H1 (cell line): ENCODE results near the gene AZGP1. TPM values are rescaled to one million over a fixed set of nuclear protein-coding genes. Genes with fewer than 3 reads are reported as not detected.

Experiments
- CTCF ChIA-PET: fragments of 300-600 bp; sonication (Branson Sonifier 250); formaldehyde crosslinking; loops from one replicate; lab custom pipeline; 2021; ENCODE audit not compliant: partially characterized antibody; lab: Charles Lee
- POLR2A ChIA-PET: fragments of 300-600 bp; sonication (Branson Sonifier 250); formaldehyde crosslinking; loops from one replicate; lab custom pipeline; 2021; ENCODE audit warnings: inconsistent platforms; ENCODE audit not compliant: partially characterized antibody; lab: Charles Lee
- DNase-seq, 2 experiments: peaks; one replicate each; pipeline versions ENCODE4 v3.0.0 to v3.0.0-alpha.2; 2010 to 2022; ENCODE audit warnings: low spot score in 2 of 2, low read depth in 1 of 2, mixed read lengths in 1 of 2
- FAIRE-seq: peaks from 2 replicates; lab custom pipeline; 2011; peaks lifted over from hg19 to GRCh38; lab: Jason Lieb, UNC
- H2AFZ ChIP-seq: 2 replicates; pipeline ENCODE4 v1.8.1; 2012; ENCODE audit warnings: low read length, inconsistent platforms
- H2AK5ac ChIP-seq: 2 replicates; pipeline ENCODE4 v1.6.1; 2013; ENCODE audit warnings: low read depth, low read length
- H2BK120ac ChIP-seq: replicated peaks from 2 replicates; pipeline ENCODE3; 2013; ENCODE audit warnings: low read depth, low read length, inconsistent platforms
- H2BK12ac ChIP-seq: 2 replicates; pipeline ENCODE4 v1.6.1; 2013; ENCODE audit warnings: low read depth, low read length
- H2BK15ac ChIP-seq: 2 replicates; pipeline ENCODE4 v1.6.1; 2013; ENCODE audit warnings: low read length
- H2BK20ac ChIP-seq: 2 replicates; pipeline ENCODE4 v1.6.1; 2013; ENCODE audit warnings: low read length
- H2BK5ac ChIP-seq: 2 replicates; pipeline ENCODE4 v1.6.1; 2013; ENCODE audit warnings: low read depth, low read length
- H3K14ac ChIP-seq: 2 replicates; pipeline ENCODE4 v1.6.1; 2013; ENCODE audit warnings: inconsistent platforms; ENCODE audit not compliant: insufficient read length
- H3K18ac ChIP-seq: 2 replicates; pipeline ENCODE4 v1.6.1; 2013; ENCODE audit warnings: low read length; ENCODE audit errors: extremely low read depth
- H3K23ac ChIP-seq: 2 replicates; pipeline ENCODE4 v1.6.1; 2013; ENCODE audit warnings: inconsistent platforms; ENCODE audit not compliant: insufficient read length
- H3K23me2 ChIP-seq: 2 replicates; pipeline ENCODE4 v1.6.1; 2013; ENCODE audit warnings: low read depth, low read length
- H3K27ac ChIP-seq: 2 replicates; pipeline ENCODE4 v1.6.1; 2011; ENCODE audit warnings: low read depth, low read length, inconsistent platforms
- H3K27me3 ChIP-seq, 4 experiments: replicated peaks in 1 of 4; 1 replicate in 1 of 4; 2 replicates in 3 of 4; pipeline versions ENCODE4 v1.6.1 to v1.8.1; 2011 to 2013; ENCODE audit warnings: low read length in 3 of 4, mild to moderate bottlenecking in 3 of 4, inconsistent platforms in 2 of 4, mixed read lengths in 2 of 4, moderate library complexity in 1 of 4; ENCODE audit not compliant: control insufficient read depth in 3 of 4, insufficient read depth in 3 of 4; ENCODE audit errors: extremely low read depth in 1 of 4
- H3K36me3 ChIP-seq, 4 experiments: 2 replicates each; pipeline versions ENCODE4 v1.6.1 to v1.8.1; 2011 to 2013; ENCODE audit warnings: mild to moderate bottlenecking in 4 of 4, low read length in 3 of 4, moderate library complexity in 2 of 4, control low read depth in 1 of 4, inconsistent platforms in 1 of 4; ENCODE audit not compliant: insufficient read depth in 4 of 4, control insufficient read depth in 2 of 4
- H3K4ac ChIP-seq: replicated peaks from 2 replicates; pipeline ENCODE3; 2013; ENCODE audit warnings: low read length, low read depth, mixed read lengths, inconsistent platforms; ENCODE audit not compliant: insufficient read length
- H3K4me1 ChIP-seq, 4 experiments: replicated peaks in 1 of 4; 1 replicate in 1 of 4; 2 replicates in 3 of 4; pipeline versions ENCODE4 v1.6.1 to v1.8.1; 2011 to 2013; ENCODE audit warnings: low read length in 3 of 4, inconsistent platforms in 2 of 4, mixed read lengths in 1 of 4; ENCODE audit not compliant: insufficient read depth in 4 of 4, control insufficient read depth in 3 of 4
- H3K4me2 ChIP-seq, 2 experiments: 2 replicates each; pipeline versions ENCODE4 v1.6.1 to v1.8.1; 2011 to 2013; ENCODE audit warnings: low read depth in 2 of 2, low read length in 2 of 2, control low read depth in 1 of 2, inconsistent platforms in 1 of 2, mild to moderate bottlenecking in 1 of 2; ENCODE audit not compliant: insufficient read depth in 1 of 2
- H3K4me3 ChIP-seq, 4 experiments: fragments of 200-600, 300-600 bp in 1 of 4; sonication (generic), shearing (Covaris generic), sonication (Bioruptor Twin) in 1 of 4; 2 replicates each; pipeline versions ENCODE4 v1.5.1 to v1.8.1; 2011 to 2016; ENCODE audit warnings: low read length in 4 of 4, low read depth in 3 of 4, control low read depth in 2 of 4, inconsistent platforms in 2 of 4, mild to moderate bottlenecking in 2 of 4, mixed read lengths in 1 of 4, moderate library complexity in 1 of 4; ENCODE audit not compliant: insufficient read depth in 2 of 4; ENCODE audit errors: extremely low read depth in 1 of 4
- H3K56ac ChIP-seq: replicated peaks from 2 replicates; pipeline ENCODE3; 2013; ENCODE audit warnings: low read depth, mild to moderate bottlenecking, mixed read lengths, low read length, inconsistent platforms; ENCODE audit not compliant: insufficient read length
- H3K79me1 ChIP-seq: 2 replicates; pipeline ENCODE4 v1.6.1; 2013; ENCODE audit warnings: low read depth, low read length, control low read depth
- H3K79me2 ChIP-seq, 2 experiments: 2 replicates each; pipeline versions ENCODE4 v1.6.1 to v1.8.1; 2012 to 2013; ENCODE audit warnings: low read length in 2 of 2, mild to moderate bottlenecking in 2 of 2, inconsistent platforms in 1 of 2; ENCODE audit not compliant: insufficient read depth in 2 of 2, control insufficient read depth in 1 of 2
- H3K9ac ChIP-seq, 4 experiments: replicated peaks in 1 of 4; 1 replicate in 1 of 4; 2 replicates in 3 of 4; pipeline versions ENCODE4 v1.6.1 to v1.8.1; 2011 to 2013; ENCODE audit warnings: low read depth in 3 of 4, low read length in 3 of 4, control low read depth in 2 of 4, mild to moderate bottlenecking in 2 of 4, moderate library complexity in 2 of 4, inconsistent platforms in 1 of 4; ENCODE audit errors: extremely low read depth in 1 of 4
- H3K9me3 ChIP-seq, 2 experiments: 2 replicates each; pipeline versions ENCODE4 v1.6.1 to v1.8.1; 2012 to 2013; ENCODE audit warnings: mild to moderate bottlenecking in 2 of 2, moderate library complexity in 2 of 2, control low read depth in 1 of 2, inconsistent platforms in 1 of 2, low read depth in 1 of 2, low read length in 1 of 2, mixed read lengths in 1 of 2; ENCODE audit not compliant: insufficient read depth in 2 of 2
- H4K20me1 ChIP-seq, 2 experiments: replicated peaks in 1 of 2; 2 replicates each; pipeline versions ENCODE3 to v1.8.1; 2011 to 2013; ENCODE audit warnings: inconsistent platforms in 2 of 2, low read length in 2 of 2, mild to moderate bottlenecking in 1 of 2; ENCODE audit not compliant: insufficient read depth in 2 of 2, control insufficient read depth in 1 of 2
- H4K5ac ChIP-seq: 2 replicates; pipeline ENCODE4 v1.6.1; 2013; ENCODE audit warnings: low read length, low read depth, mixed read lengths, inconsistent platforms; ENCODE audit not compliant: insufficient read length
- H4K8ac ChIP-seq: 2 replicates; pipeline ENCODE4 v1.8.0; 2013; ENCODE audit warnings: mild to moderate bottlenecking, moderate library complexity, low read length, inconsistent platforms; ENCODE audit not compliant: insufficient read depth; ENCODE audit errors: extremely low read depth
- H4K91ac ChIP-seq: replicated peaks from 2 replicates; pipeline ENCODE3; 2013; ENCODE audit warnings: low read length, mixed read lengths, inconsistent platforms; ENCODE audit not compliant: insufficient read length
- ASH2L ChIP-seq: fragments of 200-600, 300-600 bp; sonication (generic); IDR thresholded peaks from one replicate; pipeline ENCODE4 v1.7.1; 2017; ENCODE audit warnings: low read length
- CTBP2 ChIP-seq: IDR thresholded peaks from 2 replicates; pipeline ENCODE4 v1.7.0; 2011; ENCODE audit warnings: borderline replicate concordance, mild to moderate bottlenecking, moderate library complexity, mixed read lengths, low read length; ENCODE audit not compliant: insufficient read depth, insufficient read length
- FOSL1 ChIP-seq: IDR thresholded peaks from 2 replicates; pipeline ENCODE4 v1.6.1; 2011; ENCODE audit warnings: mild to moderate bottlenecking, low read depth, low read length, moderate library complexity; ENCODE audit not compliant: insufficient read depth
- GTF2F1 ChIP-seq: IDR thresholded peaks from 2 replicates; pipeline ENCODE4 v1.6.1; 2012; ENCODE audit warnings: low read depth, low read length, improper control_type of control experiment, borderline replicate concordance
- POLR2A ChIP-seq, 2 experiments: IDR thresholded peaks; 1 replicate in 1 of 2; 2 replicates in 1 of 2; pipeline ENCODE4 v1.6.1; 2011; ENCODE audit warnings: low read depth in 2 of 2, low read length in 2 of 2, mild to moderate bottlenecking in 2 of 2; ENCODE audit errors: control extremely low read depth in 1 of 2
- TAF7 ChIP-seq: optimal IDR thresholded peaks from 2 replicates; pipeline ENCODE3; 2011; ENCODE audit warnings: low read depth, mild to moderate bottlenecking, inconsistent platforms, low read length, moderate library complexity, borderline replicate concordance
- TBP ChIP-seq: IDR thresholded peaks from 2 replicates; pipeline ENCODE4 v1.6.1; 2011; ENCODE audit warnings: low read depth, low read length, improper control_type of control experiment
- polyA plus RNA-seq, 7 experiments: library from polyadenylated mRNA; depleted of rRNA in 3 of 7; stranded (reverse) in 5 of 7; unstranded in 2 of 7; fragments of >200 nt in 5 of 7; fragments of 200-250 nt in 2 of 7; gene quantifications; 1 replicate in 5 of 7; 2 replicates in 1 of 7; 4 replicates in 1 of 7; pipeline versions ENCODE4 v1.2.1 to v1.2.3, GENCODE V29; 2011 to 2013; ENCODE audit warnings: missing spikeins in 2 of 7, mixed read lengths in 2 of 7
- total RNA-seq: library from RNA; stranded (reverse); fragmentation: NEBNext Ultra II Directional; extraction: Animal tissue kit (Norgen Biotek cat#: 25700); gene quantifications from 2 replicates; pipeline ENCODE4 v1.2.1, GENCODE V29; 2021

AZGP1 gene
- total and polyA plus RNA-seq, 2 of the 8 experiments (the other 6 are each of a cell fraction or from before 2014, with no cell fraction given): 0.52 to 0.68 TPM

- H3K4me1 ChIP-seq: peaks cover 0 to 6% (median 3%) of the 10 kb centered on the region in 4 experiments; a peak in 4 of 7 replicates
- H3K79me2 ChIP-seq: no peaks in the 10 kb centered on the region
- H2BK15ac ChIP-seq: no peak overlapping the region
- FAIRE-seq (no peak), DNase-seq (no peak)
- no peak overlapping the region for H3K4me3 ChIP-seq
- H3K27ac ChIP-seq: no peak overlapping the region
- TF ChIP-seq GTF2F1: no peak
- no peak for TF ChIP-seq TBP
- no peak for TF ChIP-seq CTBP2
- no peak for TF ChIP-seq FOSL1
- no peak for TF ChIP-seq ASH2L
- TF ChIP-seq POLR2A (IDR thresholded peaks at IDR 0.05; ENCODE audit: control extremely low read depth in 1 of 2, low read depth in 2 of 2, low read length in 2 of 2): no peak
- no peak for TF ChIP-seq TAF7
- no peak overlapping the region for H3K4ac ChIP-seq
- H3K4me2 ChIP-seq: no peak overlapping the region
- no peak overlapping the region for H3K14ac ChIP-seq
- H2AFZ ChIP-seq: no peak overlapping the region
- no peaks in the 10 kb centered on the region for H3K79me1 ChIP-seq
- no peaks in the 10 kb centered on the region for H4K20me1 ChIP-seq
- H2BK12ac ChIP-seq: no peak overlapping the region
- no peaks in the 10 kb centered on the region for H3K27me3 ChIP-seq
- H3K18ac ChIP-seq: no peak overlapping the region
- H3K56ac ChIP-seq: no peak overlapping the region
- H3K9ac ChIP-seq: no peak overlapping the region
- no peaks in the 10 kb centered on the region for H3K23me2 ChIP-seq
- H3K23ac ChIP-seq: no peak overlapping the region
- peaks cover 3 to 4% of the 10 kb centered on the region in 2 experiments; a peak in 1 of 4 replicates for H3K9me3 ChIP-seq
- ChIA-PET CTCF (interaction anchor here (0.5 to 1.1 kb wide), 4 partner anchors 11 to 64 kb away, joined by 3 read pairs; no protein-coding TSS in a partner anchor), POLR2A (no interaction called here)
- H2BK20ac ChIP-seq: no peak overlapping the region
- no peak overlapping the region for H2AK5ac ChIP-seq
- H2BK120ac ChIP-seq: no peak overlapping the region
- no peaks in the 10 kb centered on the region for H3K36me3 ChIP-seq
- H2BK5ac ChIP-seq: no peak overlapping the region
- no peak overlapping the region for H4K91ac ChIP-seq
- no peak overlapping the region for H4K8ac ChIP-seq
- no peak overlapping the region for H4K5ac ChIP-seq
These were observed 49.5 kb downstream of the AZGP1 start for GRCh38 chr7:99926321-99926720.
